ENCODE data around the gene ERGIC1. TPM values are rescaled to one million over a fixed set of nuclear protein-coding genes. Genes with fewer than 3 reads are reported as not detected.

Gene ERGIC1
- total RNA-seq, 1 experiment from 2014 or later, result 89.8 TPM

DNA sequence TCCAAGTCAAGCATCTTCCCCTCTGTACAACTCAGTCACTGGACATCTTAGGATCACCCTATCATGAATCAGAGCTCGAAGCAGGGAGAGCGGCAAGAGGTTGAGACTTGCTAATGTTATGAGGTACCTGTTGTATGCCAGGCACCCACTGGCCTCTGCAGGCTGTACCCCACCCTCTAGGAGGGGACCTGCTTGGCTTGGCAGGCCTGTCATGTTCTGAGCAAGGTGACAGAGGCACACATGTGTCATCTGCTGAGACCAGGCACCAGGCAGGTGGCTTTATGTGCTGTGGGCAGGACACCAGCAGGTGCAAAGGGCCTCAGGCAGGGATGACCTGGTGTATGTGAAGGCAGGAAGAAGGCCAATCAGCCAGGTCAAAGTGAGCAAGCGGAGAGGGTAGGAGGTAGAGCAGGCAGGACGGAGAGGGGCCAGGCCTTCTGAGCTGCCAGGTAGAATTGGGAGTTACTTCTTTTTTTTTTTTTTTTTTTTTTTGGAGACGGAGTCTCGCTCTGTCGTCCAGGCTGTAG lies 64.9 kb downstream of the ERGIC1 start:
- peaks cover 33% of the 10 kb centered on the region for H3K36me3 Mint-ChIP-seq
- ChIA-PET CTCF (interaction anchor here (1.0 to 2.2 kb wide), 3 partner anchors 40 to 182 kb away, joined by 3 to 11 read pairs (median 4); no protein-coding TSS in a partner anchor), POLR2A (no interaction called here)
- no peaks in the 10 kb centered on the region for H3K27me3 Mint-ChIP-seq (ENCODE audit: low read depth)
- DNase-seq (ENCODE audit: low spot score) (no peak), ATAC-seq (no peak)
- TF ChIP-seq, protein P1, sequence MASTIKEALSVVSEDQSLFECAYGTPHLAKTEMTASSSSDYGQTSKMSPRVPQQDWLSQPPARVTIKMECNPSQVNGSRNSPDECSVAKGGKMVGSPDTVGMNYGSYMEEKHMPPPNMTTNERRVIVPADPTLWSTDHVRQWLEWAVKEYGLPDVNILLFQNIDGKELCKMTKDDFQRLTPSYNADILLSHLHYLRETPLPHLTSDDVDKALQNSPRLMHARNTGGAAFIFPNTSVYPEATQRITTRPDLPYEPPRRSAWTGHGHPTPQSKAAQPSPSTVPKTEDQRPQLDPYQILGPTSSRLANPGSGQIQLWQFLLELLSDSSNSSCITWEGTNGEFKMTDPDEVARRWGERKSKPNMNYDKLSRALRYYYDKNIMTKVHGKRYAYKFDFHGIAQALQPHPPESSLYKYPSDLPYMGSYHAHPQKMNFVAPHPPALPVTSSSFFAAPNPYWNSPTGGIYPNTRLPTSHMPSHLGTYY (CRISPR knock-in tag; IDR thresholded peaks at IDR 0.05), result no peak
- TF ChIP-seq, protein P2, sequence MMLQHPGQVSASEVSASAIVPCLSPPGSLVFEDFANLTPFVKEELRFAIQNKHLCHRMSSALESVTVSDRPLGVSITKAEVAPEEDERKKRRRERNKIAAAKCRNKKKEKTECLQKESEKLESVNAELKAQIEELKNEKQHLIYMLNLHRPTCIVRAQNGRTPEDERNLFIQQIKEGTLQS (CRISPR knock-in tag; conservative IDR thresholded peaks at IDR 0.05), result no peak
- TF ChIP-seq JAZF1 (CRISPR knock-in tag; IDR thresholded peaks at IDR 0.05), result no peak
- no peak for TF ChIP-seq ZNF317 (CRISPR knock-in tag; IDR thresholded peaks at IDR 0.05; ENCODE audit: borderline replicate concordance, low read depth)
- no peak for TF ChIP-seq CREM (CRISPR knock-in tag; IDR thresholded peaks at IDR 0.05)
- no peak for TF ChIP-seq NR2C2 (CRISPR knock-in tag; IDR thresholded peaks at IDR 0.05)
- no peak for TF ChIP-seq TEAD4 (CRISPR knock-in tag; IDR thresholded peaks at IDR 0.05)
- no peak for TF ChIP-seq FOXP1 (CRISPR knock-in tag; IDR thresholded peaks at IDR 0.05; ENCODE audit: borderline replicate concordance)
- TF ChIP-seq, protein P3, sequence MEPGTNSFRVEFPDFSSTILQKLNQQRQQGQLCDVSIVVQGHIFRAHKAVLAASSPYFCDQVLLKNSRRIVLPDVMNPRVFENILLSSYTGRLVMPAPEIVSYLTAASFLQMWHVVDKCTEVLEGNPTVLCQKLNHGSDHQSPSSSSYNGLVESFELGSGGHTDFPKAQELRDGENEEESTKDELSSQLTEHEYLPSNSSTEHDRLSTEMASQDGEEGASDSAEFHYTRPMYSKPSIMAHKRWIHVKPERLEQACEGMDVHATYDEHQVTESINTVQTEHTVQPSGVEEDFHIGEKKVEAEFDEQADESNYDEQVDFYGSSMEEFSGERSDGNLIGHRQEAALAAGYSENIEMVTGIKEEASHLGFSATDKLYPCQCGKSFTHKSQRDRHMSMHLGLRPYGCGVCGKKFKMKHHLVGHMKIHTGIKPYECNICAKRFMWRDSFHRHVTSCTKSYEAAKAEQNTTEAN (CRISPR knock-in tag; IDR thresholded peaks at IDR 0.05), result no peak
- TF ChIP-seq, protein P4, sequence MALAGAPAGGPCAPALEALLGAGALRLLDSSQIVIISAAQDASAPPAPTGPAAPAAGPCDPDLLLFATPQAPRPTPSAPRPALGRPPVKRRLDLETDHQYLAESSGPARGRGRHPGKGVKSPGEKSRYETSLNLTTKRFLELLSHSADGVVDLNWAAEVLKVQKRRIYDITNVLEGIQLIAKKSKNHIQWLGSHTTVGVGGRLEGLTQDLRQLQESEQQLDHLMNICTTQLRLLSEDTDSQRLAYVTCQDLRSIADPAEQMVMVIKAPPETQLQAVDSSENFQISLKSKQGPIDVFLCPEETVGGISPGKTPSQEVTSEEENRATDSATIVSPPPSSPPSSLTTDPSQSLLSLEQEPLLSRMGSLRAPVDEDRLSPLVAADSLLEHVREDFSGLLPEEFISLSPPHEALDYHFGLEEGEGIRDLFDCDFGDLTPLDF (CRISPR knock-in tag; IDR thresholded peaks at IDR 0.05), result no peak
- no peak for TF ChIP-seq GRHL2 (CRISPR knock-in tag; IDR thresholded peaks at IDR 0.05; ENCODE audit: insufficient replicate concordance, severe bottlenecking)
- no peak for TF ChIP-seq ZNF232 (CRISPR knock-in tag; IDR thresholded peaks at IDR 0.05)
- no peak for TF ChIP-seq NFATC4 (CRISPR knock-in tag; IDR thresholded peaks at IDR 0.05)
- TF ChIP-seq, protein P5, sequence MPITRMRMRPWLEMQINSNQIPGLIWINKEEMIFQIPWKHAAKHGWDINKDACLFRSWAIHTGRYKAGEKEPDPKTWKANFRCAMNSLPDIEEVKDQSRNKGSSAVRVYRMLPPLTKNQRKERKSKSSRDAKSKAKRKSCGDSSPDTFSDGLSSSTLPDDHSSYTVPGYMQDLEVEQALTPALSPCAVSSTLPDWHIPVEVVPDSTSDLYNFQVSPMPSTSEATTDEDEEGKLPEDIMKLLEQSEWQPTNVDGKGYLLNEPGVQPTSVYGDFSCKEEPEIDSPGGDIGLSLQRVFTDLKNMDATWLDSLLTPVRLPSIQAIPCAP (CRISPR knock-in tag; IDR thresholded peaks at IDR 0.05), result no peak
- no peak overlapping the region; the same call in 1 of the 2 replicates for H3K27ac Mint-ChIP-seq
- no peaks in the 10 kb centered on the region for H3K4me1 Mint-ChIP-seq
- H3K9me3 Mint-ChIP-seq, result no peaks in the 10 kb centered on the region
- H3K4me3 Mint-ChIP-seq, result no peak overlapping the region

DNA sequence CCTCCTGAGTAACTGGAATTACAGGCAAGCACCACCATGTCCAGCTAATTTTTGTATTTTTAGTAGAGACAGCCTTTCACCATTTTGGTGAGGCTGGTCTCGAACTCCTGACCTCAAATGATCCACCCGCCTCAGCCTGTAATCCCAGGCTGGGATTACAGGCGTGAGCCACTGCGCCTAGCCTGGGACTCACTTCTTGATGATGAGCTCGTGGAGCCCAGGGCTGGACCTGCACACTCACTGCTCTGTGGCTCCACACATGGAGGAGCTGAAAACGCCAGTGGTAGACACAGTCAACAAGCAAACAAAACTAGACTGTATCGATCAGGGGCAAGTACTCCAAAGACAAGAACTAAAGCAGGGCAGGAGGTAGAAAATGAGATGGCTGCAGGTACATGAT lies 65.4 kb downstream of the ERGIC1 start:
- Mint-ChIP-seq H3K4me3 (no peak overlapping the region), H3K27me3 (ENCODE audit: low read depth) (no peaks in the 10 kb centered on the region), H3K4me1 (no peaks in the 10 kb centered on the region), H3K9me3 (no peaks in the 10 kb centered on the region), H3K36me3 (peaks cover 33% of the 10 kb centered on the region), H3K27ac (no peak overlapping the region)
- TF ChIP-seq, protein P6, sequence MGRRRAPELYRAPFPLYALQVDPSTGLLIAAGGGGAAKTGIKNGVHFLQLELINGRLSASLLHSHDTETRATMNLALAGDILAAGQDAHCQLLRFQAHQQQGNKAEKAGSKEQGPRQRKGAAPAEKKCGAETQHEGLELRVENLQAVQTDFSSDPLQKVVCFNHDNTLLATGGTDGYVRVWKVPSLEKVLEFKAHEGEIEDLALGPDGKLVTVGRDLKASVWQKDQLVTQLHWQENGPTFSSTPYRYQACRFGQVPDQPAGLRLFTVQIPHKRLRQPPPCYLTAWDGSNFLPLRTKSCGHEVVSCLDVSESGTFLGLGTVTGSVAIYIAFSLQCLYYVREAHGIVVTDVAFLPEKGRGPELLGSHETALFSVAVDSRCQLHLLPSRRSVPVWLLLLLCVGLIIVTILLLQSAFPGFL (CRISPR knock-in tag; IDR thresholded peaks at IDR 0.05; ENCODE audit: borderline replicate concordance), result no peak
- TF ChIP-seq FOXK1 (CRISPR knock-in tag; IDR thresholded peaks at IDR 0.05) (no peak), ZNF671 (CRISPR knock-in tag; IDR thresholded peaks at IDR 0.05) (no peak), PRRX2 (CRISPR knock-in tag; IDR thresholded peaks at IDR 0.05) (no peak), ESRRA (CRISPR knock-in tag; IDR thresholded peaks at IDR 0.05; ENCODE audit: borderline replicate concordance) (no peak)
- TF ChIP-seq, protein P7, sequence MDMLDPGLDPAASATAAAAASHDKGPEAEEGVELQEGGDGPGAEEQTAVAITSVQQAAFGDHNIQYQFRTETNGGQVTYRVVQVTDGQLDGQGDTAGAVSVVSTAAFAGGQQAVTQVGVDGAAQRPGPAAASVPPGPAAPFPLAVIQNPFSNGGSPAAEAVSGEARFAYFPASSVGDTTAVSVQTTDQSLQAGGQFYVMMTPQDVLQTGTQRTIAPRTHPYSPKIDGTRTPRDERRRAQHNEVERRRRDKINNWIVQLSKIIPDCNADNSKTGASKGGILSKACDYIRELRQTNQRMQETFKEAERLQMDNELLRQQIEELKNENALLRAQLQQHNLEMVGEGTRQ (CRISPR knock-in tag; IDR thresholded peaks at IDR 0.05), result no peak
- TF ChIP-seq, protein P8, sequence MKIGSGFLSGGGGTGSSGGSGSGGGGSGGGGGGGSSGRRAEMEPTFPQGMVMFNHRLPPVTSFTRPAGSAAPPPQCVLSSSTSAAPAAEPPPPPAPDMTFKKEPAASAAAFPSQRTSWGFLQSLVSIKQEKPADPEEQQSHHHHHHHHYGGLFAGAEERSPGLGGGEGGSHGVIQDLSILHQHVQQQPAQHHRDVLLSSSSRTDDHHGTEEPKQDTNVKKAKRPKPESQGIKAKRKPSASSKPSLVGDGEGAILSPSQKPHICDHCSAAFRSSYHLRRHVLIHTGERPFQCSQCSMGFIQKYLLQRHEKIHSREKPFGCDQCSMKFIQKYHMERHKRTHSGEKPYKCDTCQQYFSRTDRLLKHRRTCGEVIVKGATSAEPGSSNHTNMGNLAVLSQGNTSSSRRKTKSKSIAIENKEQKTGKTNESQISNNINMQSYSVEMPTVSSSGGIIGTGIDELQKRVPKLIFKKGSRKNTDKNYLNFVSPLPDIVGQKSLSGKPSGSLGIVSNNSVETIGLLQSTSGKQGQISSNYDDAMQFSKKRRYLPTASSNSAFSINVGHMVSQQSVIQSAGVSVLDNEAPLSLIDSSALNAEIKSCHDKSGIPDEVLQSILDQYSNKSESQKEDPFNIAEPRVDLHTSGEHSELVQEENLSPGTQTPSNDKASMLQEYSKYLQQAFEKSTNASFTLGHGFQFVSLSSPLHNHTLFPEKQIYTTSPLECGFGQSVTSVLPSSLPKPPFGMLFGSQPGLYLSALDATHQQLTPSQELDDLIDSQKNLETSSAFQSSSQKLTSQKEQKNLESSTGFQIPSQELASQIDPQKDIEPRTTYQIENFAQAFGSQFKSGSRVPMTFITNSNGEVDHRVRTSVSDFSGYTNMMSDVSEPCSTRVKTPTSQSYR (CRISPR knock-in tag; IDR thresholded peaks at IDR 0.05), result no peak
- ChIA-PET POLR2A (no interaction called here), CTCF (interaction anchor here (1.0 to 2.2 kb wide), 4 partner anchors 128 to 185 kb away, joined by 3 to 11 read pairs (median 4); no protein-coding TSS in a partner anchor)
- ATAC-seq (no peak), DNase-seq (ENCODE audit: low spot score) (no peak)
